PC-9 (cell line): ENCODE results near the gene SLCO2A1.

Source experiments
- CTCF ChIP-seq: fragments of 200-600 bp; sonication (generic); conservative IDR thresholded peaks from 2 replicates; pipeline ENCODE4 v1.6.1; 2017; ENCODE audit warnings: mixed run types, antibody characterized with exemption, mild to moderate bottlenecking, moderate library complexity
- EZH2 ChIP-seq: fragments of 200-600 bp; sonication (generic); IDR thresholded peaks from 2 replicates; pipeline ENCODE4 v1.8.0; 2017; ENCODE audit warnings: antibody characterized with exemption, low read depth

- TF ChIP-seq CTCF (no peak), EZH2 (no peak)
Measured at GRCh38 chr3:133956353-133956752, 73.4 kb downstream of the SLCO2A1 start.
